OCI-LY3 (cell line): Measurements from ENCODE around the gene KLF5.
"Not testable (repeated sequence)": the region's sequence is repeated elsewhere in the genome, so short reads cannot be mapped to it uniquely, and the experiment has no call there.

ENCODE experiments used
- H2AFZ ChIP-seq: fragments of 200-600, 300-600 bp; shearing (Covaris generic); 2 replicates; pipeline ENCODE4 v1.6.0; 2014; ENCODE audit warnings: antibody characterized with exemption, low read depth, low read length
- H3K27ac ChIP-seq: fragments of 200-600, 300-600 bp; sonication (generic); 2 replicates; pipeline ENCODE4 v1.5.1; 2014; ENCODE audit warnings: mild to moderate bottlenecking, low read length, moderate library complexity, mixed read lengths
- H3K27me3 ChIP-seq: fragments of 200-600, 300-600 bp; sonication (generic); 2 replicates; pipeline ENCODE4 v1.6.1; 2014; ENCODE audit warnings: low read depth, low read length, mixed read lengths
- H3K36me3 ChIP-seq: fragments of 200-600, 300-600 bp; sonication (generic); replicated peaks from 2 replicates; pipeline ENCODE3; 2014; ENCODE audit warnings: low read depth, low read length, mixed read lengths
- H3K4me1 ChIP-seq: fragments of 300-600, 200-600 bp; sonication (generic); 2 replicates; pipeline ENCODE4 v1.6.1; 2014; ENCODE audit warnings: low read length, mixed read lengths
- H3K4me2 ChIP-seq: fragments of 200-600, 300-600 bp; sonication (generic); 2 replicates; pipeline ENCODE4 v1.6.1; 2014; ENCODE audit warnings: low read length, mixed read lengths
- H3K4me3 ChIP-seq: fragments of 300-600, 200-600 bp; sonication (generic); 2 replicates; pipeline ENCODE4 v1.5.1; 2014; ENCODE audit warnings: antibody characterized with exemption, mild to moderate bottlenecking, low read length, moderate library complexity
- H3K79me2 ChIP-seq: fragments of 300-600, 200-600 bp; shearing (Covaris generic); 2 replicates; pipeline ENCODE4 v1.6.1; 2014; ENCODE audit warnings: mild to moderate bottlenecking, low read length, mixed read lengths
- H3K9ac ChIP-seq: fragments of 300-600, 200-600 bp; shearing (Covaris generic); 2 replicates; pipeline ENCODE4 v1.6.0; 2014; ENCODE audit warnings: mild to moderate bottlenecking, low read length, moderate library complexity
- H3K9me3 ChIP-seq: fragments of 200-600, 300-600 bp; shearing (Covaris generic); 2 replicates; pipeline ENCODE4 v1.6.1; 2014; ENCODE audit warnings: low read length, mixed read lengths; ENCODE audit not compliant: insufficient read depth
- H4K20me1 ChIP-seq: fragments of 200-600, 300-600 bp; sonication (generic); 2 replicates; pipeline ENCODE4 v1.6.1; 2016; ENCODE audit warnings: low read length, mixed read lengths; ENCODE audit not compliant: insufficient read depth
- CTCF ChIP-seq: fragments of 200-600, 300-600 bp; sonication (generic); IDR thresholded peaks from 2 replicates; pipeline ENCODE4 v1.5.1; 2014; ENCODE audit warnings: antibody characterized with exemption, low read length, low read depth
- EZH2phosphoT487 ChIP-seq: fragments of 200-600 bp; shearing (Covaris generic); IDR thresholded peaks from 2 replicates; pipeline ENCODE4 v1.6.1; 2018; ENCODE audit warnings: antibody characterized with exemption, mixed run types, low read depth

Gene KLF5

GRCh38 chr13:73045031-73045430 is 13.8 kb upstream of the KLF5 start:
- Histone ChIP-seq H3K4me3 (no peak overlapping the region), H4K20me1 (no peaks in the 10 kb centered on the region), H3K79me2 (no peaks in the 10 kb centered on the region), H3K4me1 (peaks cover 7% of the 10 kb centered on the region), H3K9me3 (no peaks in the 10 kb centered on the region), H3K27ac (no peak overlapping the region), H3K4me2 (no peak overlapping the region), H3K27me3 (no peaks in the 10 kb centered on the region), H3K9ac (no peak overlapping the region), H2AFZ (no peak overlapping the region), H3K36me3 (no peaks in the 10 kb centered on the region)
- no peak for TF ChIP-seq EZH2phosphoT487
- TF ChIP-seq CTCF, result no peak

- H3K4me1 ChIP-seq, H3K27ac ChIP-seq, H3K27me3 ChIP-seq, H4K20me1 ChIP-seq, H2AFZ ChIP-seq, H3K36me3 ChIP-seq, H3K4me2 ChIP-seq, H3K9ac ChIP-seq, H3K4me3 ChIP-seq, H3K9me3 ChIP-seq, H3K79me2 ChIP-seq: not testable (repeated sequence)
Measured at GRCh38 chr13:73048615-73049014, 10.2 kb upstream of the KLF5 start.

GRCh38 chr13:73054712-73055111 is 4.1 kb upstream of the KLF5 start:
- TF ChIP-seq EZH2phosphoT487 (no peak), CTCF (no peak)
- Histone ChIP-seq H3K36me3 (no peaks in the 10 kb centered on the region), H2AFZ (no peak overlapping the region), H3K4me2 (no peak overlapping the region), H3K4me3 (no peak overlapping the region), H3K4me1 (peaks cover 5% of the 10 kb centered on the region), H3K9me3 (no peaks in the 10 kb centered on the region), H3K27ac (no peak overlapping the region), H3K79me2 (no peaks in the 10 kb centered on the region), H3K9ac (no peak overlapping the region), H3K27me3 (peaks cover 24% of the 10 kb centered on the region), H4K20me1 (no peaks in the 10 kb centered on the region)

GRCh38 chr13:73055813-73056564 is 2.8 kb upstream of the KLF5 start:
- Histone ChIP-seq H4K20me1 (no peaks in the 10 kb centered on the region), H2AFZ (no peak overlapping the region), H3K4me2 (no peak overlapping the region), H3K27me3 (peaks cover 36% of the 10 kb centered on the region), H3K9me3 (no peaks in the 10 kb centered on the region), H3K27ac (no peak overlapping the region), H3K9ac (no peak overlapping the region), H3K4me1 (peaks cover 11% of the 10 kb centered on the region), H3K79me2 (no peaks in the 10 kb centered on the region), H3K4me3 (no peak overlapping the region), H3K36me3 (no peaks in the 10 kb centered on the region)
- no peak for TF ChIP-seq EZH2phosphoT487
- no peak for TF ChIP-seq CTCF
